Activated B cell treated with CpG ODN at 0.5 μM for 24 hours (primary cell): ENCODE results near the gene NT5DC4. TPM values are rescaled to one million over a fixed set of nuclear protein-coding genes. Genes with fewer than 3 reads are reported as not detected.

Source experiments
- ATAC-seq: fragments of 200-7000 bp; cut with Tn5 transposase; one replicate; pipeline ENCODE4 v1.10.0; 2021; ENCODE audit warnings: low read depth, mild to moderate bottlenecking, moderate library complexity
- CTCF ChIA-PET: fragments of 350-600 bp; sonication (Branson Sonifier 250); formaldehyde crosslinking; loops from one replicate; lab custom pipeline; 2021; ENCODE audit warnings: antibody characterized with exemption; lab: Charles Lee
- POLR2A ChIA-PET: fragments of 350-600 bp; sonication (Branson Sonifier 250); formaldehyde crosslinking; loops from one replicate; lab custom pipeline; 2021; ENCODE audit warnings: antibody characterized with exemption; lab: Charles Lee
- DNase-seq: peaks from one replicate; pipeline ENCODE4 v3.0.0; 2022
- H3K27ac Mint-ChIP-seq: one replicate; pipeline ENCODE4 v1.8.0; 2020; ENCODE audit warnings: mixed read lengths
- H3K27me3 Mint-ChIP-seq: one replicate; pipeline ENCODE4 v1.8.0; 2021; ENCODE audit warnings: mixed read lengths
- H3K36me3 Mint-ChIP-seq: one replicate; pipeline ENCODE4 v1.8.0; 2021; ENCODE audit warnings: low read depth, mixed read lengths
- H3K4me1 Mint-ChIP-seq: one replicate; pipeline ENCODE4 v1.8.0; 2021; ENCODE audit warnings: mixed read lengths
- H3K4me3 Mint-ChIP-seq: one replicate; pipeline ENCODE4 v1.8.0; 2020; ENCODE audit warnings: mild to moderate bottlenecking, mixed read lengths
- H3K9me3 Mint-ChIP-seq: one replicate; pipeline ENCODE4 v1.8.0; 2020; ENCODE audit warnings: mixed read lengths
- CTCF ChIP-seq: fragments of 200-600 bp; IDR thresholded peaks from one replicate; pipeline ENCODE4 v1.8.0; 2022; ENCODE audit warnings: antibody characterized with exemption, mild to moderate bottlenecking
- intact Hi-C: fragments of 100-400 bp; cut with micrococcal nuclease; formaldehyde crosslinking; loops from one replicate; pipeline ENCODE4 v1.15.1; 2024
- total RNA-seq: library from RNA; stranded (reverse); gene quantifications from 2 replicates; pipeline ENCODE4 v1.2.3, GENCODE V29; 2022

Gene NT5DC4
- total RNA-seq, 1 donor from 2014 or later, result 1.4 TPM

GRCh38 chr2:112733456-112733855 lies 12.6 kb downstream of the NT5DC4 start:
- ChIA-PET POLR2A (interaction anchor here (0.7 kb wide), 1 partner anchor 225 kb away, joined by 4 read pairs; no protein-coding TSS in a partner anchor), CTCF (interaction anchor here (0.7 kb wide), 1 partner anchor 107 kb away, joined by 3 read pairs; no protein-coding TSS in a partner anchor)
- no peaks in the 10 kb centered on the region for H3K4me1 Mint-ChIP-seq
- TF ChIP-seq CTCF, result no peak
- no peak overlapping the region for H3K4me3 Mint-ChIP-seq
- no peak for DNase-seq
- H3K27me3 Mint-ChIP-seq, result no peaks in the 10 kb centered on the region
- H3K27ac Mint-ChIP-seq, result no peak overlapping the region
- no peaks in the 10 kb centered on the region for H3K9me3 Mint-ChIP-seq
- no peak for ATAC-seq
- H3K36me3 Mint-ChIP-seq, result no peaks in the 10 kb centered on the region
- intact Hi-C loops, result no loop called here

GRCh38 chr2:112733871-112734270 lies 13.1 kb downstream of the NT5DC4 start:
- Mint-ChIP-seq H3K9me3 (no peaks in the 10 kb centered on the region), H3K4me1 (no peaks in the 10 kb centered on the region), H3K36me3 (no peaks in the 10 kb centered on the region), H3K27ac (no peak overlapping the region), H3K27me3 (no peaks in the 10 kb centered on the region), H3K4me3 (no peak overlapping the region)
- no peak for TF ChIP-seq CTCF
- no peak for DNase-seq
- CTCF ChIA-PET, result interaction anchor here (0.7 kb wide), 1 partner anchor 108 kb away, joined by 3 read pairs; no protein-coding TSS in a partner anchor
- POLR2A ChIA-PET, result no interaction called here
- ATAC-seq, result no peak
- intact Hi-C loops, result no loop called here

- Mint-ChIP-seq H3K9me3 (no peaks in the 10 kb centered on the region), H3K4me1 (no peaks in the 10 kb centered on the region), H3K4me3 (no peak overlapping the region), H3K36me3 (no peaks in the 10 kb centered on the region), H3K27me3 (no peaks in the 10 kb centered on the region), H3K27ac (no peak overlapping the region)
- intact Hi-C loops, result no loop called here
- POLR2A ChIA-PET, result interaction anchor here (0.6 kb wide), 1 partner anchor 127 kb away, joined by 5 read pairs; no protein-coding TSS in a partner anchor
- no peak for DNase-seq
- CTCF ChIA-PET, result interaction anchor here (0.8 to 1.4 kb wide), 2 partner anchors 148 to 204 kb away, joined by 3 to 4 read pairs; no protein-coding TSS in a partner anchor
- no peak for ATAC-seq
- no peak for TF ChIP-seq CTCF
These were observed 16.9 kb downstream of the NT5DC4 start for GRCh38 chr2:112737542-112738232.

- ChIA-PET POLR2A (no interaction called here), CTCF (interaction anchor here (1.2 to 2.7 kb wide), 2 partner anchors 9 to 116 kb away, joined by 3 to 15 read pairs; no protein-coding TSS in a partner anchor)
- Mint-ChIP-seq H3K27ac (no peak overlapping the region), H3K9me3 (no peaks in the 10 kb centered on the region), H3K4me3 (no peak overlapping the region), H3K27me3 (no peaks in the 10 kb centered on the region), H3K36me3 (no peaks in the 10 kb centered on the region), H3K4me1 (no peaks in the 10 kb centered on the region)
- TF ChIP-seq CTCF, result no peak
- DNase-seq, result no peak
- no peak for ATAC-seq
- intact Hi-C loops, result no loop called here
These were observed 19.7 kb downstream of the NT5DC4 start for GRCh38 chr2:112740527-112740926.
